HepG2 (cell line): Measurements from ENCODE around the gene KLK10. TPM values are rescaled to one million over a fixed set of nuclear protein-coding genes. Genes with fewer than 3 reads are reported as not detected.

Experiments used
- MIER3 ChIP-seq: IDR thresholded peaks from 2 replicates; pipeline ENCODE4 v1.6.1; 2016; ENCODE audit warnings: missing compliant biosample characterization, borderline replicate concordance
- POLR2AphosphoS5 ChIP-seq: IDR thresholded peaks from 2 replicates; pipeline ENCODE4 v1.6.1; 2012; ENCODE audit warnings: low read depth, low read length
- THAP11 ChIP-seq: IDR thresholded peaks from 2 replicates; pipeline ENCODE4 v1.6.1; 2016; ENCODE audit warnings: missing biosample characterization, missing genetic modification reagents
- ZC3H13 ChIP-seq: sonication (generic); formaldehyde crosslinking; IDR thresholded peaks from 2 replicates; pipeline ENCODE4 v1.8.1; 2023; ENCODE audit warnings: mild to moderate bottlenecking, missing genetic modification reagents, moderate library complexity
- ZNF142 ChIP-seq: sonication (generic); formaldehyde crosslinking; IDR thresholded peaks from 2 replicates; pipeline ENCODE4 v1.4.0; 2020; ENCODE audit warnings: missing genetic modification reagents
- ZNF280B ChIP-seq: sonication (generic); formaldehyde crosslinking; IDR thresholded peaks from 2 replicates; pipeline ENCODE4 v1.5.0; 2020; ENCODE audit warnings: missing genetic modification reagents, mild to moderate bottlenecking, borderline replicate concordance
- ZNF576 ChIP-seq: sonication (generic); formaldehyde crosslinking; IDR thresholded peaks from 2 replicates; pipeline ENCODE4 v1.4.0; 2020; ENCODE audit warnings: mild to moderate bottlenecking, missing genetic modification reagents
- ZNF850 ChIP-seq: sonication (generic); formaldehyde crosslinking; conservative IDR thresholded peaks from 2 replicates; pipeline ENCODE4 v1.9.0; 2021; ENCODE audit warnings: mild to moderate bottlenecking, missing genetic modification reagents
- ZSCAN22 ChIP-seq: sonication (generic); formaldehyde crosslinking; IDR thresholded peaks from 2 replicates; pipeline ENCODE4 v1.4.0; 2020; ENCODE audit warnings: mild to moderate bottlenecking, missing genetic modification reagents
- polyA plus RNA-seq, 8 experiments: library from polyadenylated mRNA; depleted of rRNA in 3 of 8; stranded (reverse) in 7 of 8; unstranded in 1 of 8; fragments of >200 nt; fragmentation: Illumina TruSeq in 4 of 8; extraction: Trizol in 4 of 8; gene quantifications; 2 replicates each; pipeline versions ENCODE4 v1.2.1 to v1.2.3, GENCODE V29; 2011 to 2016; ENCODE audit warnings: low read depth in 4 of 8, missing spikeins in 1 of 8, mixed read lengths in 1 of 8; ENCODE audit not compliant: insufficient read depth in 1 of 8
- total RNA-seq, 5 experiments: library from RNA; depleted of rRNA; stranded (reverse); fragments of >200 nt; fragmentation: Illumina TruSeq; extraction: Trizol; gene quantifications; 2 replicates each; pipeline ENCODE4 v1.2.3, GENCODE V29; 2016; ENCODE audit warnings: low read depth in 1 of 5
- TF ChIP-seq, protein P1 (sequence below), 2 experiments: sonication (generic) in 1 of 2; formaldehyde crosslinking in 1 of 2; IDR thresholded peaks; 2 replicates each; pipeline versions ENCODE4 v1.4.0 to v1.6.1; 2016 to 2020; ENCODE audit warnings: borderline replicate concordance in 1 of 2, low read depth in 1 of 2, mild to moderate bottlenecking in 1 of 2, missing genetic modification reagents in 1 of 2
- TF ChIP-seq, protein P2 (sequence below): sonication (generic); formaldehyde crosslinking; IDR thresholded peaks from 2 replicates; pipeline ENCODE4 v1.9.0; 2021; ENCODE audit warnings: missing genetic modification reagents, borderline replicate concordance
- TF ChIP-seq, protein P3 (sequence below): sonication (generic); formaldehyde crosslinking; IDR thresholded peaks from 2 replicates; pipeline ENCODE4 v1.5.0; 2020; ENCODE audit warnings: missing genetic modification reagents

The KLK10 gene
- total and polyA plus RNA-seq, 2 of the 13 experiments (the other 11 are each of a cell fraction or from before 2014, with no cell fraction given) = not detected

DNA sequence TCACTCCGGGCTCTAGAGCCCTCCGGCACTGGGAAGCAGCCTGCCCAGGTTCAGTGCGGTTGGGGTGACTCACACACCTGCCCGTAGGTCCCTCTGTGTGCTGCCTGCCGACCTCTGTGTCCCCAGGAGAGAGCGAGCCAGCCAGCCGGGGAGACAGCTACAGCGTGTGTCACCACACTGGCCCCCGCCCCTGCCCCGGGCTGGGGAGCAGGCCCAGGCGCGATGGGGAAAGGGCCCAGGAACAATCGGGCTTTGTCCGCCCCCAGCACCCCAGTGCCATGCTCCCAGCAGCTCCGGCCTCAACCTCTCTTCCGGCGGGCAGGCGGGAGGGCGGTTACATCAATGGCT lies 50.1 kb downstream of the KLK10 start, which contains the start of gene KLK6 (continued):
- TF ChIP-seq, protein P1, sequence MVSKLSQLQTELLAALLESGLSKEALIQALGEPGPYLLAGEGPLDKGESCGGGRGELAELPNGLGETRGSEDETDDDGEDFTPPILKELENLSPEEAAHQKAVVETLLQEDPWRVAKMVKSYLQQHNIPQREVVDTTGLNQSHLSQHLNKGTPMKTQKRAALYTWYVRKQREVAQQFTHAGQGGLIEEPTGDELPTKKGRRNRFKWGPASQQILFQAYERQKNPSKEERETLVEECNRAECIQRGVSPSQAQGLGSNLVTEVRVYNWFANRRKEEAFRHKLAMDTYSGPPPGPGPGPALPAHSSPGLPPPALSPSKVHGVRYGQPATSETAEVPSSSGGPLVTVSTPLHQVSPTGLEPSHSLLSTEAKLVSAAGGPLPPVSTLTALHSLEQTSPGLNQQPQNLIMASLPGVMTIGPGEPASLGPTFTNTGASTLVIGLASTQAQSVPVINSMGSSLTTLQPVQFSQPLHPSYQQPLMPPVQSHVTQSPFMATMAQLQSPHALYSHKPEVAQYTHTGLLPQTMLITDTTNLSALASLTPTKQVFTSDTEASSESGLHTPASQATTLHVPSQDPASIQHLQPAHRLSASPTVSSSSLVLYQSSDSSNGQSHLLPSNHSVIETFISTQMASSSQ (IDR thresholded peaks at IDR 0.05; ENCODE audit: low read depth) = no peak
- TF ChIP-seq, protein P1 (CRISPR knock-in tag; IDR thresholded peaks at IDR 0.05; ENCODE audit: borderline replicate concordance) = no peak
- TF ChIP-seq ZSCAN22 = no peak
- no peak for TF ChIP-seq ZNF576 (CRISPR knock-in tag)
- TF ChIP-seq ZNF142 (CRISPR knock-in tag) = no peak
- TF ChIP-seq THAP11 (CRISPR knock-in tag) = no peak
- TF ChIP-seq MIER3 = no peak
- no peak for TF ChIP-seq POLR2AphosphoS5
- no peak for TF ChIP-seq ZC3H13 (CRISPR knock-in tag)
- TF ChIP-seq ZNF850 (CRISPR knock-in tag) = no peak
- TF ChIP-seq, protein P2, sequence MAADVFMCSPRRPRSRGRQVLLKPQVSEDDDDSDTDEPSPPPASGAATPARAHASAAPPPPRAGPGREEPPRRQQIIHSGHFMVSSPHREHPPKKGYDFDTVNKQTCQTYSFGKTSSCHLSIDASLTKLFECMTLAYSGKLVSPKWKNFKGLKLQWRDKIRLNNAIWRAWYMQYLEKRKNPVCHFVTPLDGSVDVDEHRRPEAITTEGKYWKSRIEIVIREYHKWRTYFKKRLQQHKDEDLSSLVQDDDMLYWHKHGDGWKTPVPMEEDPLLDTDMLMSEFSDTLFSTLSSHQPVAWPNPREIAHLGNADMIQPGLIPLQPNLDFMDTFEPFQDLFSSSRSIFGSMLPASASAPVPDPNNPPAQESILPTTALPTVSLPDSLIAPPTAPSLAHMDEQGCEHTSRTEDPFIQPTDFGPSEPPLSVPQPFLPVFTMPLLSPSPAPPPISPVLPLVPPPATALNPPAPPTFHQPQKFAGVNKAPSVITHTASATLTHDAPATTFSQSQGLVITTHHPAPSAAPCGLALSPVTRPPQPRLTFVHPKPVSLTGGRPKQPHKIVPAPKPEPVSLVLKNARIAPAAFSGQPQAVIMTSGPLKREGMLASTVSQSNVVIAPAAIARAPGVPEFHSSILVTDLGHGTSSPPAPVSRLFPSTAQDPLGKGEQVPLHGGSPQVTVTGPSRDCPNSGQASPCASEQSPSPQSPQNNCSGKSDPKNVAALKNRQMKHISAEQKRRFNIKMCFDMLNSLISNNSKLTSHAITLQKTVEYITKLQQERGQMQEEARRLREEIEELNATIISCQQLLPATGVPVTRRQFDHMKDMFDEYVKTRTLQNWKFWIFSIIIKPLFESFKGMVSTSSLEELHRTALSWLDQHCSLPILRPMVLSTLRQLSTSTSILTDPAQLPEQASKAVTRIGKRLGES (CRISPR knock-in tag) = no peak
- no peak for TF ChIP-seq ZNF280B (CRISPR knock-in tag)
- TF ChIP-seq, protein P3, sequence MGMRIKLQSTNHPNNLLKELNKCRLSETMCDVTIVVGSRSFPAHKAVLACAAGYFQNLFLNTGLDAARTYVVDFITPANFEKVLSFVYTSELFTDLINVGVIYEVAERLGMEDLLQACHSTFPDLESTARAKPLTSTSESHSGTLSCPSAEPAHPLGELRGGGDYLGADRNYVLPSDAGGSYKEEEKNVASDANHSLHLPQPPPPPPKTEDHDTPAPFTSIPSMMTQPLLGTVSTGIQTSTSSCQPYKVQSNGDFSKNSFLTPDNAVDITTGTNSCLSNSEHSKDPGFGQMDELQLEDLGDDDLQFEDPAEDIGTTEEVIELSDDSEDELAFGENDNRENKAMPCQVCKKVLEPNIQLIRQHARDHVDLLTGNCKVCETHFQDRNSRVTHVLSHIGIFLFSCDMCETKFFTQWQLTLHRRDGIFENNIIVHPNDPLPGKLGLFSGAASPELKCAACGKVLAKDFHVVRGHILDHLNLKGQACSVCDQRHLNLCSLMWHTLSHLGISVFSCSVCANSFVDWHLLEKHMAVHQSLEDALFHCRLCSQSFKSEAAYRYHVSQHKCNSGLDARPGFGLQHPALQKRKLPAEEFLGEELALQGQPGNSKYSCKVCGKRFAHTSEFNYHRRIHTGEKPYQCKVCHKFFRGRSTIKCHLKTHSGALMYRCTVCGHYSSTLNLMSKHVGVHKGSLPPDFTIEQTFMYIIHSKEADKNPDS (CRISPR knock-in tag) = no peak
